ENCODE measurements around the gene NDUFB6. TPM values are rescaled to one million over a fixed set of nuclear protein-coding genes. Genes with fewer than 3 reads are reported as not detected.

The NDUFB6 gene
- total and polyA plus RNA-seq, 4 donors = 22.3 to 118 (median 32.5) TPM

DNA sequence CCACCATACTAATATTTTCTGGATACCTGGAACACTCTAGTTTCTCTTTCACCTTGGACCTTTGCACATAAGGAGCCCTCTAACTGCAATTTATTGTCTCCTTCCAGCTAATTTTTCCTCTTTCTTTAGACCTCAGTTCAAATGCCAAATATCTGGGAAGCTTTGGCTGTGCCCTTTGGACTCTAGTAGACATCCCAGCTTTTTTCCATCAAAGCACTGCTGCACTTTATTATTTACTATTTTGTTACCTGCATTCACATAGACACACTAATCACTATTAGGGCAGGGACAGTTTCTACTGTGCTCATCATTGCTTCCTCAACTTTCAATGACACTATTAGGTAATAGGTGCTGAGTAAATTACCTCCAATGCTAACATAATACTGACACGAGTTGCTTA lies 49.0 kb downstream of the NDUFB6 start:
- 13% methylated on average over 1 of the region's 1 CpG for WGBS
- no peak for DNase-seq (ENCODE audit: low spot score)
- peak overlapping the region; percentile 23 to 25 for H3K27ac ChIP-seq (ENCODE audit: low read depth in 1 of 2, low read length in 2 of 2)
- peaks cover 0 to 2% (median under 1%) of the 10 kb centered on the region in 4 donors for H3K36me3 ChIP-seq (ENCODE audit: control insufficient read depth in 4 of 4, insufficient read depth in 3 of 4, low read depth in 1 of 4, low read length in 3 of 4)
- TF ChIP-seq, protein P1, sequence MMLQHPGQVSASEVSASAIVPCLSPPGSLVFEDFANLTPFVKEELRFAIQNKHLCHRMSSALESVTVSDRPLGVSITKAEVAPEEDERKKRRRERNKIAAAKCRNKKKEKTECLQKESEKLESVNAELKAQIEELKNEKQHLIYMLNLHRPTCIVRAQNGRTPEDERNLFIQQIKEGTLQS (IDR thresholded peaks at IDR 0.05) = no peak
- TF ChIP-seq SP1 (IDR thresholded peaks at IDR 0.05) = peak; percentile 81
- TF ChIP-seq, protein P2, sequence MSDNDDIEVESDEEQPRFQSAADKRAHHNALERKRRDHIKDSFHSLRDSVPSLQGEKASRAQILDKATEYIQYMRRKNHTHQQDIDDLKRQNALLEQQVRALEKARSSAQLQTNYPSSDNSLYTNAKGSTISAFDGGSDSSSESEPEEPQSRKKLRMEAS (IDR thresholded peaks at IDR 0.05) = peak; percentile 26
- TF ChIP-seq FOXA1 (IDR thresholded peaks at IDR 0.05) = no peak
- peak in 1 of 2 donors; percentile 34 for TF ChIP-seq JUND (IDR thresholded peaks at IDR 0.05)
- peak; percentile 18 to 29 for TF ChIP-seq RAD21 (IDR thresholded peaks at IDR 0.05)
- peak; percentile 48 to 57 for TF ChIP-seq RXRA (IDR thresholded peaks at IDR 0.05)
- TF ChIP-seq, protein P3, sequence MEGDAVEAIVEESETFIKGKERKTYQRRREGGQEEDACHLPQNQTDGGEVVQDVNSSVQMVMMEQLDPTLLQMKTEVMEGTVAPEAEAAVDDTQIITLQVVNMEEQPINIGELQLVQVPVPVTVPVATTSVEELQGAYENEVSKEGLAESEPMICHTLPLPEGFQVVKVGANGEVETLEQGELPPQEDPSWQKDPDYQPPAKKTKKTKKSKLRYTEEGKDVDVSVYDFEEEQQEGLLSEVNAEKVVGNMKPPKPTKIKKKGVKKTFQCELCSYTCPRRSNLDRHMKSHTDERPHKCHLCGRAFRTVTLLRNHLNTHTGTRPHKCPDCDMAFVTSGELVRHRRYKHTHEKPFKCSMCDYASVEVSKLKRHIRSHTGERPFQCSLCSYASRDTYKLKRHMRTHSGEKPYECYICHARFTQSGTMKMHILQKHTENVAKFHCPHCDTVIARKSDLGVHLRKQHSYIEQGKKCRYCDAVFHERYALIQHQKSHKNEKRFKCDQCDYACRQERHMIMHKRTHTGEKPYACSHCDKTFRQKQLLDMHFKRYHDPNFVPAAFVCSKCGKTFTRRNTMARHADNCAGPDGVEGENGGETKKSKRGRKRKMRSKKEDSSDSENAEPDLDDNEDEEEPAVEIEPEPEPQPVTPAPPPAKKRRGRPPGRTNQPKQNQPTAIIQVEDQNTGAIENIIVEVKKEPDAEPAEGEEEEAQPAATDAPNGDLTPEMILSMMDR (IDR thresholded peaks at IDR 0.05; ENCODE audit: low read depth, low read length, missing input control) = no peak
- TF ChIP-seq FOXA2 (IDR thresholded peaks at IDR 0.05) = no peak
- TF ChIP-seq HNF4G (IDR thresholded peaks at IDR 0.05) = peak; percentile 68
- no peak for TF ChIP-seq TAF1 (conservative IDR thresholded peaks at IDR 0.05)
- TF ChIP-seq NR2F2 (IDR thresholded peaks at IDR 0.05) = no peak
- TF ChIP-seq GABPA (IDR thresholded peaks at IDR 0.05 in 1 of 2, conservative IDR thresholded peaks at IDR 0.05 in 1 of 2) = no peak
- TF ChIP-seq, protein P4, sequence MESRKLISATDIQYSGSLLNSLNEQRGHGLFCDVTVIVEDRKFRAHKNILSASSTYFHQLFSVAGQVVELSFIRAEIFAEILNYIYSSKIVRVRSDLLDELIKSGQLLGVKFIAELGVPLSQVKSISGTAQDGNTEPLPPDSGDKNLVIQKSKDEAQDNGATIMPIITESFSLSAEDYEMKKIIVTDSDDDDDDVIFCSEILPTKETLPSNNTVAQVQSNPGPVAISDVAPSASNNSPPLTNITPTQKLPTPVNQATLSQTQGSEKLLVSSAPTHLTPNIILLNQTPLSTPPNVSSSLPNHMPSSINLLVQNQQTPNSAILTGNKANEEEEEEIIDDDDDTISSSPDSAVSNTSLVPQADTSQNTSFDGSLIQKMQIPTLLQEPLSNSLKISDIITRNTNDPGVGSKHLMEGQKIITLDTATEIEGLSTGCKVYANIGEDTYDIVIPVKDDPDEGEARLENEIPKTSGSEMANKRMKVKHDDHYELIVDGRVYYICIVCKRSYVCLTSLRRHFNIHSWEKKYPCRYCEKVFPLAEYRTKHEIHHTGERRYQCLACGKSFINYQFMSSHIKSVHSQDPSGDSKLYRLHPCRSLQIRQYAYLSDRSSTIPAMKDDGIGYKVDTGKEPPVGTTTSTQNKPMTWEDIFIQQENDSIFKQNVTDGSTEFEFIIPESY (IDR thresholded peaks at IDR 0.05) = no peak
- TF ChIP-seq EGR1 (IDR thresholded peaks at IDR 0.05; ENCODE audit: low read depth in 2 of 2) = peak in 1 of 2 donors; percentile 42
- peak; percentile 91 to 93 for TF ChIP-seq HNF4A (conservative IDR thresholded peaks at IDR 0.05)
- peak; percentile 21 for TF ChIP-seq YY1 (IDR thresholded peaks at IDR 0.05)
- TF ChIP-seq, protein P5, sequence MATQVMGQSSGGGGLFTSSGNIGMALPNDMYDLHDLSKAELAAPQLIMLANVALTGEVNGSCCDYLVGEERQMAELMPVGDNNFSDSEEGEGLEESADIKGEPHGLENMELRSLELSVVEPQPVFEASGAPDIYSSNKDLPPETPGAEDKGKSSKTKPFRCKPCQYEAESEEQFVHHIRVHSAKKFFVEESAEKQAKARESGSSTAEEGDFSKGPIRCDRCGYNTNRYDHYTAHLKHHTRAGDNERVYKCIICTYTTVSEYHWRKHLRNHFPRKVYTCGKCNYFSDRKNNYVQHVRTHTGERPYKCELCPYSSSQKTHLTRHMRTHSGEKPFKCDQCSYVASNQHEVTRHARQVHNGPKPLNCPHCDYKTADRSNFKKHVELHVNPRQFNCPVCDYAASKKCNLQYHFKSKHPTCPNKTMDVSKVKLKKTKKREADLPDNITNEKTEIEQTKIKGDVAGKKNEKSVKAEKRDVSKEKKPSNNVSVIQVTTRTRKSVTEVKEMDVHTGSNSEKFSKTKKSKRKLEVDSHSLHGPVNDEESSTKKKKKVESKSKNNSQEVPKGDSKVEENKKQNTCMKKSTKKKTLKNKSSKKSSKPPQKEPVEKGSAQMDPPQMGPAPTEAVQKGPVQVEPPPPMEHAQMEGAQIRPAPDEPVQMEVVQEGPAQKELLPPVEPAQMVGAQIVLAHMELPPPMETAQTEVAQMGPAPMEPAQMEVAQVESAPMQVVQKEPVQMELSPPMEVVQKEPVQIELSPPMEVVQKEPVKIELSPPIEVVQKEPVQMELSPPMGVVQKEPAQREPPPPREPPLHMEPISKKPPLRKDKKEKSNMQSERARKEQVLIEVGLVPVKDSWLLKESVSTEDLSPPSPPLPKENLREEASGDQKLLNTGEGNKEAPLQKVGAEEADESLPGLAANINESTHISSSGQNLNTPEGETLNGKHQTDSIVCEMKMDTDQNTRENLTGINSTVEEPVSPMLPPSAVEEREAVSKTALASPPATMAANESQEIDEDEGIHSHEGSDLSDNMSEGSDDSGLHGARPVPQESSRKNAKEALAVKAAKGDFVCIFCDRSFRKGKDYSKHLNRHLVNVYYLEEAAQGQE (IDR thresholded peaks at IDR 0.05) = no peak
- no peaks in the 10 kb centered on the region for H3K27me3 ChIP-seq (ENCODE audit: control insufficient read depth in 4 of 4, insufficient read depth in 4 of 4, low read length in 3 of 4)
- H3K9ac ChIP-seq (ENCODE audit: low read depth in 1 of 2, low read length in 2 of 2) = no peak overlapping the region
- peak overlapping the region in 1 of 3 donors; percentile 5 for H3K4me3 ChIP-seq (ENCODE audit: low read depth in 1 of 3, low read length in 3 of 3)
- no peaks in the 10 kb centered on the region for H3K9me3 ChIP-seq (ENCODE audit: control insufficient read depth in 4 of 4, low read length in 3 of 4)
- H3K4me1 ChIP-seq (ENCODE audit: control insufficient read depth in 4 of 4, insufficient read depth in 4 of 4, low read length in 3 of 4) = peaks cover 13 to 33% (median 20%) of the 10 kb centered on the region in 4 donors
